ENCODE measurements around the gene PAK2. TPM values are rescaled to one million over a fixed set of nuclear protein-coding genes. Genes with fewer than 3 reads are reported as not detected.
"Not testable (repeated sequence)": the region's sequence is repeated elsewhere in the genome, so short reads cannot be mapped to it uniquely, and the experiment has no call there.

Gene PAK2
- polyA plus RNA-seq (ENCODE audit: insufficient read length in 4 of 4) = 10 to 100 TPM; 53.3 to 94.0 (median 72.7) TPM

- peak; percentile 64 to 70 (median 68) for DNase-seq (ENCODE audit: low read depth in 4 of 4, low spot score in 3 of 4)
Observed at GRCh38 chr3:196739671-196740480, at the start of gene PAK2. Gene PAK2 (plus strand): TSS chr3:196739857. CDS start chr3:196782647, 42,790 bp downstream.

- no peak for DNase-seq (ENCODE audit: low read depth in 4 of 4, low spot score in 3 of 4)
Observed at GRCh38 chr3:196689941-196690660, 49.6 kb upstream of the PAK2 start.

- no peak for DNase-seq (ENCODE audit: low read depth in 4 of 4, low spot score in 3 of 4)
Observed at GRCh38 chr3:196691386-196691785, 48.3 kb upstream of the PAK2 start.

- no peak for DNase-seq (ENCODE audit: low read depth in 4 of 4, low spot score in 3 of 4)
Observed at GRCh38 chr3:196694202-196694638, 45.4 kb upstream of the PAK2 start.

GRCh38 chr3:196694941-196695848, 44.5 kb upstream of the PAK2 start:
- no peak for DNase-seq (ENCODE audit: low read depth in 4 of 4, low spot score in 3 of 4)

- no peak for DNase-seq (ENCODE audit: low read depth in 4 of 4, low spot score in 3 of 4)
Observed at GRCh38 chr3:196695849-196696226, 43.8 kb upstream of the PAK2 start.

- no peak for DNase-seq (ENCODE audit: low read depth in 4 of 4, low spot score in 3 of 4)
Observed at GRCh38 chr3:196697270-196697669, 42.4 kb upstream of the PAK2 start.

- DNase-seq (ENCODE audit: low read depth in 4 of 4, low spot score in 3 of 4) = no peak
Observed at GRCh38 chr3:196699749-196700148, 39.9 kb upstream of the PAK2 start.

- DNase-seq (ENCODE audit: low read depth in 4 of 4, low spot score in 3 of 4) = no peak
Observed at GRCh38 chr3:196700801-196701200, 38.9 kb upstream of the PAK2 start.

- no peak for DNase-seq (ENCODE audit: low read depth in 4 of 4, low spot score in 3 of 4)
Observed at GRCh38 chr3:196706327-196706726, 33.3 kb upstream of the PAK2 start.

- DNase-seq (ENCODE audit: low read depth in 4 of 4, low spot score in 3 of 4) = no peak
Observed at GRCh38 chr3:196706731-196707130, 32.9 kb upstream of the PAK2 start.

GRCh38 chr3:196707566-196707965, 32.1 kb upstream of the PAK2 start:
- DNase-seq (ENCODE audit: low read depth in 4 of 4, low spot score in 3 of 4) = no peak

GRCh38 chr3:196708467-196708866, 31.2 kb upstream of the PAK2 start:
- DNase-seq (ENCODE audit: low read depth in 4 of 4, low spot score in 3 of 4) = no peak

GRCh38 chr3:196711838-196712513, 27.7 kb upstream of the PAK2 start, which contains the start of the genes CEP19 and PIGX:
Gene CEP19 (minus strand): TSS chr3:196712250. CDS start chr3:196708657, 3,593 bp downstream.
Gene PIGX (plus strand): TSS chr3:196712377.
- peak; percentile 77 to 85 (median 84) for DNase-seq (ENCODE audit: low read depth in 4 of 4, low spot score in 3 of 4)

- DNase-seq (ENCODE audit: low read depth in 4 of 4, low spot score in 3 of 4) = peak; percentile 19 to 47 (median 33)
Observed at GRCh38 chr3:196712514-196713413, 26.9 kb upstream of the PAK2 start.

GRCh38 chr3:196717162-196717561, 22.5 kb upstream of the PAK2 start:
- DNase-seq (ENCODE audit: low read depth in 4 of 4, low spot score in 3 of 4) = not testable (repeated sequence)

- DNase-seq (ENCODE audit: low read depth in 4 of 4, low spot score in 3 of 4) = no peak
Observed at GRCh38 chr3:196721097-196721496, 18.6 kb upstream of the PAK2 start.

GRCh38 chr3:196726788-196727675, 12.6 kb upstream of the PAK2 start:
- DNase-seq (ENCODE audit: low read depth in 4 of 4, low spot score in 3 of 4) = no peak
